ENCODE results near the gene SBNO2. TPM values are rescaled to one million over a fixed set of nuclear protein-coding genes. Genes with fewer than 3 reads are reported as not detected.
"Not testable (repeated sequence)": the region's sequence is repeated elsewhere in the genome, so short reads cannot be mapped to it uniquely, and the experiment has no call there.

Gene SBNO2
- total RNA-seq, 1 donor from 2014 or later: 37.3 TPM

GRCh38 chr19:1213391-1214286 is 39.6 kb upstream of the SBNO2 start:
- no peak for DNase-seq (ENCODE audit: low spot score)
- intact Hi-C loops (cut with DNase I): no loop called here

DNA sequence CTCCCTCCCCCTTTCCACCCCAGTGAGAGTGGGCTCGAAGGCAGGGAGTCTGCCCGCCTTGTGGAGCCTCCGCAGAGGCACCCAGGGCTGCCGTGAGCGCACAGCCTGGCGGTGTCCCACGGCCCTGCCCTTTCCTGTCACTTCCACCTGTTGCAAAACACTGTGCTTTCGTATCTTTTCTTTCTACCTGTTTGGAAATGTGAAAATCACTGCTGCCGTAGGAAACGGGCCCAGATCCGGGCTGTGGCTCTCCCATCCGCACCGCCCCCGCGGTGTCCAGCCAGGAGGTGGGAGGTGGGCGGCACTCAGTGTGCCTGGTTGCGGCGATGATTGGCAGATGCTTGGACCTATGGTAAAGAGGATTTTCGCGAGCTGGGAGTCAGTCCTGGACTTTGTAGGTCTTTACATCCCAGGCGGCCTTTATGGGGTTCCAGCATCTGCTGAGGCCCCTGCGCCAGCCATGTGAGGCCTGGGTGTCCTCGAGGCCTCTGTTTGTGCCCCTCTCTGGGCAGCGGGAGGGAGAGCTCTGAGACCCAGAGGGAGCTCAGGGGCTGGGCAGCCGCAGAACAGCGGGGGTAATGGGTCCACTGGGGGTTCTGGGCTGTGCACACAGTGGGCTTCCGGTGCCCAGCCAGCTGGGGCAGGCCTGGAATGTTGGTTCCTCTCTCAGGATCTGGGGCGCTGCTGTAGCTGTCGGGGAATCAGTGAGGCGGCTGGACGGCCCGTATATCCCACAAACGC is 37.6 kb upstream of the SBNO2 start:
- DNase-seq (ENCODE audit: low spot score): no peak
- intact Hi-C loops (cut with DNase I): no loop called here

GRCh38 chr19:1210227-1210538 is 36.1 kb upstream of the SBNO2 start:
- no peak for DNase-seq (ENCODE audit: low spot score)

DNA sequence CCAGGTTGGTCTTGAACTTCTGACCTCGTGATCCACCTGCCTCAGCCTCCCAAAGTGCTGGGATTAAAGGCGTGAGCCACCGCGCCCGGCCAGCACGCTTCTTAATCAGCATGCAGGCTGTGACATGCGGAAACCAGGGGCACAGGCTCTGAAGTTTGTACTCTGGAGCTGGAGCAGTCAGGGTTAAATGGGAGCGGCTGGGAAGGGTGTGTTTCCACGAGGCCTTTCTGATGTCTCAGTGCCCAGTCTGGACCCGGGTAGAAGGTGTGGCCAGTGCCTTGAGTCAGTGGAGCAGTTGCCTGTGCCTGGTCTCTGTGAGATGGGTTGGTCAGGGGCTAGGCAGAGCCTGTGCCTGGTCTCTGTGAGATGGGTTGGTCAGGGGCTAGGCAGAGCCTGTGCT is 34.8 kb upstream of the SBNO2 start:
- DNase-seq (ENCODE audit: low spot score); intact Hi-C loops (cut with DNase I): not testable (repeated sequence)

More at GRCh38 chr19:1210227-1210538, 36.1 kb upstream of the SBNO2 start:
- intact Hi-C loops (cut with DNase I): no loop called here

- no peak for DNase-seq (ENCODE audit: low spot score)
- intact Hi-C loops (cut with DNase I): no loop called here
These were observed 32.9 kb upstream of the SBNO2 start for GRCh38 chr19:1206864-1207450.

DNA sequence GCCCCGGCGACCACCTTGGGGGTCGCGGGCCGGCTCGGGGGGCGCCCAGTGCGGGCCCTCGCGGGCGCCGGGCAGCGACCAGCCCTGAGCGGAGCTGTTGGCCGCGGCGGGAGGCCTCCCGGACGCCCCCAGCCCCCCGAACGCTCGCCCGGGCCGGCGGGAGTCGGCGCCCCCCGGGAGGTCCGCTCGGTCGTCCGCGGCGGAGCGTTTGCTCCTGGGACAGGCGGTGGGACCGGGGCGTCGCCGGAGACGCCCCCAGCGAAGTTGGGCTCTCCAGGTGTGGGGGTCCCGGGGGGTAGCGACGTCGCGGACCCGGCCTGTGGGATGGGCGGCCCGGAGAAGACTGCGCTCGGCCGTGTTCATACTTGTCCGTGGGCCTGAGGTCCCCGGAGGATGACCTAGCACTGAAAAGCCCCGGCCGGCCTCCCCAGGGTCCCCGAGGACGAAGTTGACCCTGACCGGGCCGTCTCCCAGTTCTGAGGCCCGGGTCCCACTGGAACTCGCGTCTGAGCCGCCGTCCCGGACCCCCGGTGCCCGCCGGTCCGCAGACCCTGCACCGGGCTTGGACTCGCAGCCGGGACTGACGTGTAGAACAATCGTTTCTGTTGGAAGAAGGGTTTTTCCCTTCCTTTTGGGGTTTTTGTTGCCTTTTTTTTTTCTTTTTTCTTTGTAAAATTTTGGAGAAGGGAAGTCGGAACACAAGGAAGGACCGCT is 32.2 kb upstream of the SBNO2 start:
- intact Hi-C loops (cut with DNase I): no loop called here

DNA sequence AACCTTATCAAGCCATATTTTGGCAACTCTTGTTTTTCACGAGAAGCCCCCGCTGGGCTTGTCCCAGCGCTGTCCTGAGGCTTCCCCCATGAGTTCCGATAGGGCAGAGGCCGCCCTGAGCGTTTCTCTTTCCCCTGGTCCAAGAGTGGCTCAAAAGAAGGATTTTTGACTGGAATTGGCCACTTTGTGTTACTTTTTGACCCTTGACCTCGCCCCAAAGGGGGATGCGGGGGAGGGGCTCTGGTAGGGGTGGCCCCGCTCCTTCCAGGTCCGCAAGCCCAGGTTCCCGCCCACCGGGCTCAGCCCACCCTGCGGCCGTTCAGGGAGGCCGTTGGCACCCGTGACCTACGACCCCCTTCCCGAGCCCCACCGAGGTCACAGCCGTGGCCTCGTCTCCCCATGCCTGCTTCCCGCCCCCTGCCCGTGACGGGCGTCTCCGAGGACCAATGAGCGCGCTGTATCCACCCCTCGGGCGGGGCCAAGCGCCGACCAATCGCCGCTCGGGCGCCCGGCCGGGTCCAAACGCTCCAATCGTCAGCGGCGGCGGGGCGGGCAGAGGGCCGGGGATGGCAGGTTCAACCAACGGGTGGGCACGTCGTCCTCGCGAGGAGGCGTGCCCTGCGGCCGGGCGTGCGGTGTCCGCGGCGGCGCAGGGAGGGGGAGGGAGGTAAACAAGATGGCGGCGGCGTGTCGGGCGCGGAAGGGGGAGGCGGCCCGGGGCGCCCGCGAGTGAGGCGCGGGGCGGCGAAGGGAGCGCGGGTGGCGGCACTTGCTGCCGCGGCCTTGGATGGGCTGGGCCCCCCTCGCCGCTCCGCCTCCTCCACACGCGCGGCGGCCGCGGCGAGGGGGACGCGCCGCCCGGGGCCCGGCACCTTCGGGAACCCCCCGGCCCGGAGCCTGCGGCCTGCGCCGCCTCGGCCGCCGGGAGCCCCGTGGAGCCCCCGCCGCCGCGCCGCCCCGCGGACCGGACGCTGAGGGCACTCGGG is 31.3 kb upstream of the SBNO2 start, which contains the start of gene STK11:
STK11 (plus strand) TSS at position 665 of the 986 bp plus-strand sequence. CDS start 1,136 bp downstream, outside the sequence.
- intact Hi-C loops (cut with DNase I): no loop called here
- DNase-seq (ENCODE audit: low spot score): peak; percentile 100

More for the DNA sequence above, 32.2 kb upstream of the SBNO2 start:
- no peak for DNase-seq (ENCODE audit: low spot score)

DNA sequence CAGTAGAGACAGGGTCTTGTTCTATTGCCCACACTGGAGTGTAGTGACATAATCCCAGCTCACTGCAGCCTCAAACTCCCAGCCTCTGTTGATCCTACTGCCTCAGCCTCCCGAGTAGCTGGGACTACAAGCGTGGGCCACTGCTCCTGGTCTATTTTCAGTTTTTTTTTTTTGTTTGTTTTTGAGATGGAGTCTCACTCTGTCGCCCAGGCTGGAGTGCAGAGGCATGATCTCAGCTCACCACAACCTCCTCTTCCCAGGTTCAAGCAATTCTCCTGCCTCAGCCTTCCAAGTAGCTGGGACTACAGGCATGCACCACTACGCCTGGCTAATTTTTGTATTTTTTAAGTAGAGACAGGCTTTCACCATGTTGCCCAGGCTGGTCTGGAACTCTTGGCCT is 26.5 kb upstream of the SBNO2 start:
- intact Hi-C loops (cut with DNase I); DNase-seq (ENCODE audit: low spot score): not testable (repeated sequence)

DNA sequence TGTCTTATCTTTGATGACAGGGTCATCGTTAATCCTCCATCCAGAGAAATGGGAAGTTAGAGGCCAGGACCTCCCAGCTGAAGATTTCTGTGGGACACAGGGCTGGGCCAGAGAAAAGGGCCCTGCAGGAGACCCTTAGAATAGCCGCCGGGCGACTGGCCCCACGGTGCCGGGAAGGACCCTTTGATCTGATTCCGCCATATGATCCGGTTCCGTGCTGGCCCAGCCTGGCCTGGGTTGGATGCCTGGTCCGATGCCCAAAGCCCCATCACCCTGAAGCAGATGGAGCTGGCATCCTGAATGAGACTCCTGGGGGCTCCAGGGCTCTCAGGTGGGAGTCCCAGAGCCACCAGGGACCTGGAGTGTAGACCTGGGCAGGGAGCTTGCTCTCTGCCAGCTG is 25.5 kb upstream of the SBNO2 start:
- intact Hi-C loops (cut with DNase I): no loop called here
- no peak for DNase-seq (ENCODE audit: low spot score)

- intact Hi-C loops (cut with DNase I): no loop called here
- DNase-seq (ENCODE audit: low spot score): no peak
These were observed 15.4 kb upstream of the SBNO2 start for GRCh38 chr19:1189419-1189818.

GRCh38 chr19:1183543-1184172 is 9.6 kb upstream of the SBNO2 start:
- DNase-seq (ENCODE audit: low spot score): no peak
- intact Hi-C loops (cut with DNase I): no loop called here

DNA sequence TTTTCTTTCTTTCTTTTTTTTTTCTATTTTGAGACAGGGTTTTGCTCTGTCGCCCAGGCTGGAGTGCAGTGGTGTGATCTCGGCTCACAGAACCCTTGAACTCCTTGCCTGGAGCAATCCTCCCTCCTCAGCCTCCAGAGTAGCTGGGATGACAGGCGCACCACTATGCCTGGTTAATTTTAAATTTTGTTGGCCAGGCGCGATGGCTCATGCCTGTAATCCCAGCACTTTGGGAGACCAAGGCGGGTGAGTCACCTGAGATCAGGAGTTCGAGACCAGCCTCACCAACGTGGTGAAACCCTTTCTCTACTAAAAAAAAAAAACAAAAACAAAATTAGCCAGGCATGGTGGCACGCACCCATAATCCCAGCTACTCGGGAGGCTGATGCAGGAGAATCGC is 8.7 kb upstream of the SBNO2 start:
- DNase-seq (ENCODE audit: low spot score): no peak
- intact Hi-C loops (cut with DNase I): no loop called here

GRCh38 chr19:1182068-1182467 is 8.0 kb upstream of the SBNO2 start:
- intact Hi-C loops (cut with DNase I): no loop called here
- no peak for DNase-seq (ENCODE audit: low spot score)

GRCh38 chr19:1181606-1182005 is 7.5 kb upstream of the SBNO2 start:
- no peak for DNase-seq (ENCODE audit: low spot score)
- intact Hi-C loops (cut with DNase I): no loop called here

DNA sequence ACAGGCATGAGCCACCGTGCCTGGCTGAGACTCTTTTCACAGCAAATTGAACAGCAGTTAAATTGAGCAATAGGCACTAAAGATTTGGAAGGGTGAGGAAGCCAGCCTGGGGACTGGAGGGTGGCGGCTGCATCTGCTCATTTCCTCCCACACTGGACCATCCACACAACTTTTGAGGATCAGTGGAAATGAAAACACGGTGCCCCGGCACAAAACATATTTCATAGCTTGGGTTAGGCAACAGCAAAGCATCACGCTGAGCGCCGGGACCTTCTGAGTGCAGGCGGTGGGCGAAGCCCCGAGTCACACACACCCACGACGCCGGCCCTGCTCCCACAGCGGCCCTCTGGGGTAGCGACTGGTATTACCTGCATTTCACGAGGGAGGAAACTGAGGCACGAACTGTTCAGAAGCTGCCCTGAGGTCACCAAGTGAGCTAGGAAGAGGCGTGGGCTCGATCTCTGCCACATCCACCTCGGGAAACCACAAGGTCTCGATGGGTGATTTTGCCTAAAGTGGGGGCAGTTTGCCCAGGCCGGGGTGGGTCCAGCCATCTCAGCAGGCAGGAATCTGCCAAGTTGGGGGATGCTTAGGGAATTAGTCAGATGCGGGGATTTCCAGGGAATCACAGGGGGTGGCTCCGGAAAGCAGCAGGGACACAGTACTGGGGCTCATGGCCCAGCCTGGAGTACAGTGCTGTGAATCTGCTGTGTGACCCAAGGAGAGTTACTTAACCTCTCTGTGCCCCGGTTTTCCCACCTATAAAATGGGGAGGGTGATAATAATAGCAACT is 3.5 kb upstream of the SBNO2 start:
- intact Hi-C loops (cut with DNase I): no loop called here
- no peak for DNase-seq (ENCODE audit: low spot score)

DNA sequence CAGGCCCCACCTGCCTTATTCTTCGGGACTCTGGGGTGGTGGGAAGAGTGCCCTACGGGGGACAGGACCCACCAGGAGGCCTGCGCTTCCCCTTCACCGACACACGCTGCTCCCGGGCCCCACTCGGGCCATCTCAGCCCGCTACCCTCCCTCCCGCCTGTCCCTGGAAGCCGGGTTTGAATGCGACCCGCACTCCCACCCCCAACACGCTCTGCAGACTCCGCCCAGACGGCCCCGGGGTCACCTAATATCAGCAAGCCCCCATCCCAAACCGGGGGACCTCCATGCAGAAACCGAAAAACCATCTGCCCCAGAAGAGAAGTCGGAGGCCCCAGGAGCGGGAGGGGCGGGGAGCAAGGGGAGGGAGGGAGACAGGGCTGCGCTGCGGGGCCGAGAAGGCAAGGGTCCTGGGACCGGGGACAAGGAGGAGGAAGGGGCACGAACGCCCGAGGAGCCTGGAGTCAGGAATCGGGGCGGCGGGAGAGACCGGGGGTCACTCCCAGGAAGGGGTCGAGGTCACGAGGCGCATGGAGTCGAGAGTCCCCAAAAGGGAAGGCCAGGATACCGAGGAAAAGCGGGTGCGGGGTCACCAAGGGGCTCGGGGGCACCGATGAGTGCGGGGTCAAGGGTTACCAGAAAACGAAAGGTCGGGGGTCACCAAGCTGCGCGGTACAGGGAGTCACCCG is 766 bp downstream of the SBNO2 start:
- intact Hi-C loops (cut with DNase I): loop anchor here (2.0 kb wide), 1 partner anchor 41 kb away; no protein-coding TSS in a partner anchor
- no peak for DNase-seq (ENCODE audit: low spot score)
